ENCODE measurements around the gene PELI2.

Gene PELI2

GRCh38 chr14:56117765-56118610 lies at the start of gene PELI2:
TSS of gene PELI2 (plus strand) at chr14:56118411. CDS start at chr14:56118661, 250 bp downstream.
- DNase-seq: peak; percentile 78

GRCh38 chr14:56073799-56074198 lies 44.4 kb upstream of the PELI2 start:
- DNase-seq: no peak

- no peak for DNase-seq
Observed at GRCh38 chr14:56075301-56075700, 42.9 kb upstream of the PELI2 start.

GRCh38 chr14:56081139-56081538 lies 37.1 kb upstream of the PELI2 start:
- peak; percentile 62 for DNase-seq

GRCh38 chr14:56082880-56083279 lies 35.3 kb upstream of the PELI2 start:
- DNase-seq: no peak

- DNase-seq: no peak
Observed at GRCh38 chr14:56085471-56085870, 32.7 kb upstream of the PELI2 start.

GRCh38 chr14:56087671-56088471 lies 30.3 kb upstream of the PELI2 start:
- DNase-seq: peak; percentile 74

- no peak for DNase-seq
Observed at GRCh38 chr14:56088941-56089340, 29.3 kb upstream of the PELI2 start.

- no peak for DNase-seq
Observed at GRCh38 chr14:56092763-56093162, 25.4 kb upstream of the PELI2 start.

- no peak for DNase-seq
Observed at GRCh38 chr14:56094076-56094475, 24.1 kb upstream of the PELI2 start.

- no peak for DNase-seq
Observed at GRCh38 chr14:56098021-56098420, 20.2 kb upstream of the PELI2 start.

GRCh38 chr14:56099081-56099797 lies 19.0 kb upstream of the PELI2 start:
- no peak for DNase-seq

GRCh38 chr14:56100556-56100955 lies 17.7 kb upstream of the PELI2 start:
- DNase-seq: peak; percentile 31

GRCh38 chr14:56102941-56103340 lies 15.3 kb upstream of the PELI2 start:
- peak; percentile 22 for DNase-seq

- DNase-seq: no peak
Observed at GRCh38 chr14:56107615-56108014, 10.6 kb upstream of the PELI2 start.

- DNase-seq: no peak
Observed at GRCh38 chr14:56108057-56108456, 10.2 kb upstream of the PELI2 start.

GRCh38 chr14:56112781-56113180 lies 5.4 kb upstream of the PELI2 start:
- DNase-seq: no peak

GRCh38 chr14:56115334-56115870 lies 2.8 kb upstream of the PELI2 start:
- no peak for DNase-seq

- no peak for DNase-seq
Observed at GRCh38 chr14:56115976-56116893, 2.0 kb upstream of the PELI2 start.

GRCh38 chr14:56118611-56119181 lies 485 bp downstream of the PELI2 start:
- DNase-seq: no peak

GRCh38 chr14:56119201-56119981 lies 1.2 kb downstream of the PELI2 start:
- peak; percentile 30 for DNase-seq
